ENCODE measurements around the gene JAK1.

- TF ChIP-seq POLR2A (IDR thresholded peaks at IDR 0.05; ENCODE audit: low read length) (no peak), CTCF (IDR thresholded peaks at IDR 0.05) (no peak), CEBPB (IDR thresholded peaks at IDR 0.05) (no peak), MAX (IDR thresholded peaks at IDR 0.05) (no peak), MYC (IDR thresholded peaks at IDR 0.05; ENCODE audit: borderline replicate concordance, low read length) (no peak), USF2 (IDR thresholded peaks at IDR 0.05) (no peak), SREBF2 (IDR thresholded peaks at IDR 0.05) (no peak), RAD21 (conservative IDR thresholded peaks at IDR 0.05 in 1 of 2, IDR thresholded peaks at IDR 0.05 in 1 of 2) (no peak; a peak in 1 of 5 replicates), FOSL2 (IDR thresholded peaks at IDR 0.05) (no peak), FOSL2 (CRISPR knock-in tag; IDR thresholded peaks at IDR 0.05) (no peak)
Measured at GRCh38 chr1:64894438-64895196, 71.7 kb downstream of the JAK1 start.
